Measurements from ENCODE around the gene HOXA10.

The HOXA10 gene

DNA sequence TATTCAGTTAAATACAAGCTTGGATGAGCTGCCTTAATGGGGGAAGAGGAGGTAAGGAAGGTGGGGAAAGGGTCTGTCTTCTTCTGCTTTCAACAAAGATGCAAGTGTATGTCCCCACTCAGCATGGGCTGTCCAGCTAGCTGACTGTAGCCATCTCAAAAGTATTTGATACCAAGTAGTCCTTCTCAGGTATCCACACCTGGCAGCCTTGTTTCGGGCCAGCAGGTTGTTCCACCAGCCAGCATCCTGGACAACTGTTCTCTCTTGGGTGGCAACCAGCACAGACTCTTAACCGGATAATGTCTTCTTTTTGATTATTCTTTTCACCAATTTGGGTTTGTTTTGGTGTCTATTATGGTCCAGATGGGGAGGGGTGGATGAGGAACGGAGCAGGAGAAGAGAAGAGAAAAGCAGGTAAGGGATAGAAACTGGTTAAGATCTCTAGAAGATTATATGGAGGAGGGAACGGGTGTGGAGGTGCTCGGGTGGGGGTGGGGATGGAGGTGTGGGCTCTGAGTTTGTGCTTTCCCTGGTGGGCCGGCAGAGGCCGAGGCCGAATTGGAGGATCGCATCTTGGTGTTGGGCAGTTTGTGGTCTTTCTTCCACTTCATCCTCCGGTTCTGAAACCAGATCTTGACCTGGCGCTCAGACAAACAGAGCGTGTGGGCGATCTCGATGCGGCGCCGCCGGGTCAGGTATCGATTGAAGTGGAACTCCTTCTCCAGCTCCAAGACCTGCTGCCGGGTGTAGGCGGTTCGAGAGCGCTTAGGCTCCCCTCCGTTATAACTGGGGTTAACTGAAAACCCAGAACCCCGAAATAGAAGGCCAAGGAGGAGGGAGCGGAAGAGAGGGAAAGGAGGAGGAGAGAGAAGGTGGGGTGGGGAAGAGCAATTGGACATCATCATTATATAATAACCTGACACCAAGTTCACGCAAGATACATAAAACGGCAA is 45.1 kb downstream of the HOXA10 start:
- DNase-seq (ENCODE audit: low read depth) = no peak

- no peak for DNase-seq (ENCODE audit: low read depth)
Observed at GRCh38 chr7:27128034-27128433, 46.1 kb downstream of the HOXA10 start.

DNA sequence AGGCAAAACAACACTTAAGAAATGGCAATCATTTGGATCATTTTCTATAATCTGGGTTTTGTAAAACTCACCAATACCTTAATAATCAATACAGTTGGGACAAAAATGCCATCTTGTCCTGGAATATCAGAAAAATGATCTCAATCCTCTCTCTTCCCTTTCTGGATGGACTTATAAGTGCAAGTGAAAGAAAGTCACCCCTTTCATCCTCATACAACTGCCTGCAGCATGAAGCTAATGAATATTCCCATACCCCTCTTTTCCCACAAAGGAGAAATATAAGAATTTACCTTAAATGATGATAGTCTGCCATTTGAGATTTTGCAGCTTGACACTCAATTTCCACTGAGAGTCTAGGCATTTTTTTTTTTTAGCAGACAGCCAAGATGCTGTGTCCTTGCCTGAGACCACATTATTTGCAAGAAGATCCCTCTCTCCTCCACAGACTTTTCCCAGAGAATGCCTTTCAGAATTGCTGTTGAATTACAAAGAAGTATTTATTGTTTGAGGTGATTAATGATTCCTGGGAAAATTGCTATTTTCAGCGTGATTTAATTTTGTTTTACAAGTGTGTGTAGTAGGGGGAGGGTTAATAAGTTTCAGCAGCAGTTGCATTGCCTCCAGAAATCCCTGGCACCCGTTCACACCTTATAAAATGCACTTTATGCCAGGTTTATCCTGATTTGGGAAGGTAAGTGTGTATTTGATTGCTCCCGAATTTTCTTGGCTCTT is 47.4 kb downstream of the HOXA10 start:
- DNase-seq (ENCODE audit: low read depth) = no peak

DNA sequence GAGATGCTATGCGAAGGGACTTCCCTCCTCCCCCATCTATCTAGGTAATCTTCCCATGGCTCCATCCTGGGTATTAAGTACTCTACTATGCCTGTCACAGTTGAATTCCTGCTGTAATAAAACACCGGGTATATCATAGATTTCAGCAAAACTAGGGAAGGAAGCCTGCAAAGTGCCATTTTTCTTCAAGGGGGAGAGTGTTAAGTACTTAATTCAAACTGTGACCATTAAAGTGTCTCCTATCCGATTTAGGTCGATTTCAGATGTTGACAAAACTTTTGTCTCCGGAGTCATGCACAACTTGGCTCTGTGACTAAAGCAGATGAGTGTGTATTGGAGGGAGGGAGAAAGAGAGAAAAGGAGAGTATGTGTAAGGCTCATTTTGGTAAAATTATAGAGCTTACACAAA is 48.1 kb downstream of the HOXA10 start:
- no peak for DNase-seq (ENCODE audit: low read depth)

GRCh38 chr7:27124902-27125689 is 49.0 kb downstream of the HOXA10 start:
- DNase-seq (ENCODE audit: low read depth) = no peak

- no peak for DNase-seq (ENCODE audit: low read depth)
Observed at GRCh38 chr7:27124096-27124901, 49.8 kb downstream of the HOXA10 start.

DNA sequence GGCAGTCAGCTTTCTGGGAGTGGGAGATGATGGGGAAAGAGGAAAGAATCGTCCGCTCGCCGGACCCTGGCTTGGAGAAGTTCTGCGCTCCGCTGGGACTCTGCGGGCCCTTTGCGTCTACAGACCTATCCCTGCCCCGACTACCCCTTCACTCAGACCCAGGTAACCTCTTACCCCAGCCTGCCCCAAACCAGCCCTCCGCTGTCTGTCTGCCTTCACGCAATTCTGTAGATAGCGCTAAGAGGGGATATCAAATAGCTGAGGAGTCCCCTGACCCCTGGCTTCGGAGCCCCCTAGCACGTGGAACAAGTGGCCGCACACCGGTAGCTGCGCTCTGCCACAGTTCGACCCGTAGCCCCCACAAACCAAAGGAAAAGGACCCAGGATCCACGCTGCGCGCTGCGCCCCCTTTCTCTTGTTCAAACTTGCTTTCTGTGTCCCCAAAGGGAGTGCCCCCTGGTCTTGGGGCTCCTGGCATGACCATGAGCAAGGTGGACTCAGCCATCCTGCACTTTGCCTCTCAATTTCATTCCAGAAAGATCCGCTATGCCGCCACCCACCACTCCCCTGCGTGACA is 50.6 kb downstream of the HOXA10 start:
- no peak for DNase-seq (ENCODE audit: low read depth)

- no peak for DNase-seq (ENCODE audit: low read depth)
Observed at GRCh38 chr7:27123007-27123476, 51.1 kb downstream of the HOXA10 start.

GRCh38 chr7:27122077-27122910 is 51.8 kb downstream of the HOXA10 start:
- no peak for DNase-seq (ENCODE audit: low read depth)

DNA sequence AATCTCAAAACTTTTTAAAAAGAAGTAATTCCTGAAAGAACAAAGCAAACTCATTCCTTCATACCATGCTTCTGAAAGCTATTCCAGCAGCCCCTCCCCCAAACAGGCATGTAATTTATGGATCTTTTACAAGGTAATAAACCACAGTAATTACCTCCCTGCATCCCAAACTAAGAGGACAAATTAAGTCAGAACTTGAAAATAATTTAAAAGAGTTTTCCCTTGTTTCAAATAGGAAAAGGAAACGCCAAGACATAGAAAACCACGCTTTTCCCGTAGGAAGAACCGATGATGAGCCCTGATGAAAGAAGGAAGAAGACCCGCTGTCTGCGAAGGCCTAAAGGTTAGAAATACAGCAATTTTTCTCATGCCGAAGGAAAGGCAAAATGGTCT is 52.4 kb downstream of the HOXA10 start:
- no peak for DNase-seq (ENCODE audit: low read depth)

Data from GM04504 (cell line).